Activated effector memory CD4-positive, alpha-beta T cell treated with Interleukin-2 at 50 U/mL for 16 hours (primary cell): ENCODE data around the gene TUBB1.
"Not testable (repeated sequence)": the region's sequence is repeated elsewhere in the genome, so short reads cannot be mapped to it uniquely, and the experiment has no call there.

Experiments used
- DNase-seq: peaks from one replicate; pipeline ENCODE4 v3.0.0-alpha.2; 2020

The TUBB1 gene

GRCh38 chr20:59006864-59007664, 12.2 kb upstream of the TUBB1 start, which contains the start of gene CTSZ:
Gene CTSZ (minus strand): TSS chr20:59007254. CDS start chr20:59007128, 126 bp downstream.
- DNase-seq = peak; percentile 27

- no peak for DNase-seq
Observed at GRCh38 chr20:59007665-59008511, 11.3 kb upstream of the TUBB1 start.

GRCh38 chr20:59008715-59009336, 10.4 kb upstream of the TUBB1 start:
- no peak for DNase-seq

GRCh38 chr20:59010321-59010994, 8.8 kb upstream of the TUBB1 start:
- DNase-seq = no peak

GRCh38 chr20:59010995-59011873, 8.0 kb upstream of the TUBB1 start:
- DNase-seq = no peak

GRCh38 chr20:59011874-59012157, 7.4 kb upstream of the TUBB1 start:
- not testable (repeated sequence) for DNase-seq

- no peak for DNase-seq
Observed at GRCh38 chr20:59013031-59013951, 5.9 kb upstream of the TUBB1 start.

- DNase-seq = peak; percentile 20
Observed at GRCh38 chr20:59013959-59014608, 5.1 kb upstream of the TUBB1 start.

- DNase-seq = no peak
Observed at GRCh38 chr20:59014680-59015389, 4.4 kb upstream of the TUBB1 start.

- DNase-seq = no peak
Observed at GRCh38 chr20:59015411-59015810, 3.8 kb upstream of the TUBB1 start.

GRCh38 chr20:59015812-59016711, 3.2 kb upstream of the TUBB1 start:
- no peak for DNase-seq

GRCh38 chr20:59016795-59017492, 2.3 kb upstream of the TUBB1 start:
- DNase-seq = no peak

- DNase-seq = no peak
Observed at GRCh38 chr20:59017493-59018231, 1.6 kb upstream of the TUBB1 start.

GRCh38 chr20:59018817-59019216, 412 bp upstream of the TUBB1 start:
- no peak for DNase-seq

GRCh38 chr20:59020938-59021551, 1.8 kb downstream of the TUBB1 start:
- no peak for DNase-seq

GRCh38 chr20:59022754-59023153, 3.5 kb downstream of the TUBB1 start:
- DNase-seq = no peak

GRCh38 chr20:59023616-59024015, 4.4 kb downstream of the TUBB1 start:
- DNase-seq = no peak
